NCI-H2227 treated with DMSO at 0.1 percent for 48 hours (cell line): Measurements from ENCODE around the gene HNRNPF.

Source experiments
- DNase-seq: peaks from one replicate; lab custom pipeline; 2025; lab: John Stamatoyannopoulos, UW

HNRNPF gene

DNA sequence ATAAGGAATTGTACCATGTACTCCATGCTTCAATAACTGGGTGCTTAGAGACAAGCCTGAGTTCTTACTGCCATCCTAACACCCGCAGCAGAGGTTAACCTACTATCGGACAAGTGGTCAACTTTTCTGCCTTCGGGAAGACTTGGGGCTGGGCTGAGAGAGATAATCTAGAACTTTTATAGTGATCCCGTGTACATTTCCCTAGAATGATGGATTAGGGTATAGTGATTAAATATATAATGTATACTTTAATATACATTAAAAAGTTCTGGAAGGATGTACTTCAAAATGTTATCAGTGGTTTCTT is 12.2 kb upstream of the HNRNPF start:
- DNase-seq, result no peak

DNA sequence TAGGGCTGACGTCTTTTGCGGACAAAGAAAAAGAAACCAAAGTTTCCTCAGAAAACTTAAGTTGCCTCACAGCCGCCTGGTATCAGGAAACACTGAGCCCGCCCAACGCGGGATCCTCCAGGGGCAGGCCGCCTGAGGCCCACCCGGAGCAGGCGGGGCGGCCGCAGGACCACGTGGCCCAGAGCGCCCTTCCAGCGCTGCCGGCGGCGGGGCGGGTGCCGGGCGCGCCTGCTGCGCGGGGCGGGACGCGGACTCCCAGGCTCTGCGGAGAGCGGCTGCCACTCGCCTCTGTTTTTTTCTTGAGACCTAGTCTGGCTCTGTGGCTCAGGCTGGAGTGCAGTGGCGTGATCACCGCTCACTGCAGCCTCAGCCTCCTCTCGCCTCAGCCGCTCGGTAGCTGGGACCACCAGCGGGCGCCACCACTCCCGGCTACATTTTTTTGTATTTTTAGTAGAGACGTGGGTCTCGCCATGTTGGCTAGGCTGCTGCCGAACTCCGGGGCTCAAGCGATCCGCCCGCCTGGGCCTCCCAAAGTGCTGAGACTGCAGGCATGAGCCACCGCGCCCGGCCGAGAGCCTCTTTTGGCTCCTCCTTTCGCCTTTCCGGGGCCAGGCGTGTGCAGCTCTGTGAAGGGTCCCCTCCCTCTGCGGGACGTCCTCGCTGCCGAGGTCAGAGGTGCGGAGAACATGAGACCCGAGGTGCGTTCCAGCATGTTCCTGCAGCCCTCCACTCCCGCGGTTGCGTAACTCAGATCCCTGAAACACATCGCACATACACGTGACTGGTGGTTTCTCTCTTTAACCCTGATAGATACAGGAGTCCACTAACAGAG is 11.6 kb upstream of the HNRNPF start:
- DNase-seq, result peak; percentile 32

DNA sequence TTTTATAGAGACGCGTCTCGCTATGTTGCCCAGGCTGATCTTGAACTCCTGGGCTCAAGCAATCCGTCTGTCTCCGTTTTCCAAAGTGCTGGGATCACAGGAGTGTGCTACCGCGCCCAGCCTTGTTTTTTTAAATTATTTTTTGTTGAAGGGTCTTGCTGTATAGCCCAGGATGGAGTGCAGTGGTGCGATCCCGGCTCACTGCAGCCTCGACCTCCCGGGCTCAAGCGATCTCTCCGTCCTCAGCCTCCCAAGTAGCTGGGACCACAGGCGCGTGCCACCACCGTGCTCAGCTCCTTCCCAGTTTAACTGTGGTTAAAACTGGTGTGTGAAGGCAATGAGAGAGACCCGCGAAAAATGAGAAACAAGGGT is 11.0 kb upstream of the HNRNPF start:
- no peak for DNase-seq

DNA sequence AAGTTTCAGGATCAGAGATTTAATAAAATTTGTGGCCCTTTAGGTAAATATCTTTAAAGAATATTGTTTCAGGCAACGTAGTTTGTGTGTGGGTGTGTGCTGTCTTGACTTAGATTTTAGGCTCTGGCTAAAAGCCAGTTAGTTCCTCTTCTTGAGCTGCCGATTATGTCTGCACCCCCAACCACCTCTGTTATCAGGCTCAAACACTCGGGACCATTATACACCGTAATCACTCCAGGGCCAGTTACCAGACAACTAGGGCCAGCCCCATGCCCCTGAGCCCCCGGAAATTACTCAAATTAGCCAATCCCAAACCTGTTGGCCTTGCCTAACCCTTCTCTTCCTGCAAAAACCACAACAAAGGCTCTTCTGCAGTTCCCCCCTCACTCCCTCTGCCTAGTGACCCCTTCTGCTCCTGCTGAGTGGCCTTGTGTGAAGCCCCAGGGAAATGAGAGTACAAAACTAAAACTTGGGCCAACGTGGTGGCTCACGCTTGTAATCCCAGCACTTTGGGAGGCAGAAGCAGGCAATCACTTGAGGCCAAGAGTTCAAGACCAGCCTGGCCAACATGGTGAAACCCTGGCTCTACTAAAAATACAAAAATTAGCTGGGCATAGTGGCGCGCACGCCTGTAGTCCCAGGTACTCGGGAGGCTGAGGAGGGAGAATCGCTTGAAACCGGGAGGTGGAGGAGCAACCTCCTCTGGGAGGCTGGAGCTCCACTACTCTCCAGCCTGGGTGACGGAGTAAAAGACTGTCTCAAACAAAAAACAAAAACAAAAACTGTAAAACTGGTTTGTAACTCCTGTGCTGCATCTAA is 9.2 kb upstream of the HNRNPF start:
- peak; percentile 10 for DNase-seq

DNA sequence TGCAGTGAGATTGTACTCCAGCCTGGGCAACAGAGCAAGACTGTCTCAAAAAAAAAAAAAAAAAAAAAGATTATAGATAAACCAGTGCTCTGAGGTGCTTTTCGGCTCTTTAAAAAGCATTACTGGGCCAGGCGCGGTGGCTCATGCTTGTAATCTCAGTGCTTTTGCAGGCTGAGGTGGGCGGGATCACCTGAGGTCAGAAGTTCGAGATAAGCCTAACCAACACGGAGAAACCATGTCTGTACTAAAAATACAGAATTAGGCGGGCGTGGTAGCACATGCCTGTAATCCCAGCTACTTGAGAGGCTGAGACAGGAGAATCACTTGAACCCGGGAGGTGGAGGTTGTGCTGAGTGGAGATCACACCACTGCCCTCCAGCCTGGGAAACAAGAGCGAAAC is 6.6 kb upstream of the HNRNPF start:
- DNase-seq, result no peak

DNA sequence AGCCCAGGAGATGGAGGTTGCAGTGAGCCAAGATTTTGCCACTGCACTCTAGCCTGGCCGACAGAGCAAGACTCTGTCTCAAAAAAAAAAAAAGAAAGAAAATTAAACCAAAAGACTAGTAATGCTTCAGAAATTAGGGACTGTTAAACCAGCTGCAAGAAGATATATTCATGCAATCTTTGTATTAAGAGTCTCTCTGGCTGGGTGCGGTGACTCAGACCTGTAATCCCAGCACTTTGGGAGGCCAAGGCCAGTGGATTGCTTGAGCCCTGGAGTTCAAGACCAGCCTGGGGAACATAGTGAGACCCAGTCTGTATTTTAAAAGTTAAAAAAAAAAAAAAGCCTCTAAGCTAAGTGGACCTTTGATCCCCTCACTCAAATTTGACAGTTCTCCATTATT is 2.5 kb upstream of the HNRNPF start:
- no peak for DNase-seq

DNA sequence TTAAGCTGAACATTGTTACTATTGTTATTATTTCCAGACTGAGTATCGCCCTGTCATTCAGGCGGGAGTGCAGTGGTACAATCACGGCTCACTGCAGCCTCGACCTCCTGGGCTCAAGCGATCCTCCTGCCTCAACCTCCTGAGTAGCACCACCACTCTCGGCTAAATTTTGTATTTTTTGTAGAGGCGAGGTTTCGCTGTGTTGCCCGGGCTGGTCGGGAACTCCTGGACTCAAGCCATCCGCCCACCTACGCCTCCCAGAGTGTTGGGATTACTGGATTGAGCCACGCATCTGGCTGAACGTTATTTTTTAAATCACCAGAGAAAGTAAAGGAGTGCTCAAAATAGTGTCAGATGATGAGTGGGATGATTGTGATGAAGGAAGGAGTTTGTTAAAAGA is 1.4 kb upstream of the HNRNPF start:
- no peak for DNase-seq

DNA sequence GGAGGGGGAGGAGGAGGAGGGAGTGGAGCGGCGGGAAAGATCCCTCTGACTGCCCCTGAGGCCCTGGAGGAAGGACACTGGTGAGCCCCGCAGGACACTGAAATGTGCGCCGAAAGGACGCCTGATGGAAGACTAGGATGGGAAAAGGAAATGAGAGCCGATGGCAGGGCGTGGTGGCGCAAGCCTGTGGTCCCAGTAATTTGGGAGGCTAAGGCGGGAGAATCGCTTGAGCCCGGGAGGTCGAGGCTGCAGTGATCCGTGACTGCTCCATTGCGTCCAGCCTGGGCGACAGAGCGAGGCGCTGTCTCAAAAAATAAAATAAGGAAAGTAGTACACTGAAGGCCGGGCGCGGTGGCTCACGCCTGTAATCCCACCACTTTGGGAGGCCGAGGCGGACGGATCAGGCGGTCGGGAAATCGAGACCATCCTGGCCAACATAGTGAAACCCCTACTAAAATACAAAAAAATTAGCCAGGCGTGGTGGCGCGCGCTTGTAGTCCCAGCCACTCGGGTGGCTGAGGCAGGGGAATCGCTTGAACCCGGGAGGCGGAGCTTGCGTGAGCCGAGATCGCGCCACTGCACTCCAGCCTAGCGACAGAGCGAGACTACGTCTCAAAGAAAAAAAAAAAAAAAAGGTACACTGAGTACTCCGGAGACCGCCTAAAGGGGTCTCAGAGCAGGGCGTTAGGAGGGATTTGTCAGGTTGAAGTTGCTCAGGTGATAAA is 561 bp upstream of the HNRNPF start:
- DNase-seq, result no peak

DNA sequence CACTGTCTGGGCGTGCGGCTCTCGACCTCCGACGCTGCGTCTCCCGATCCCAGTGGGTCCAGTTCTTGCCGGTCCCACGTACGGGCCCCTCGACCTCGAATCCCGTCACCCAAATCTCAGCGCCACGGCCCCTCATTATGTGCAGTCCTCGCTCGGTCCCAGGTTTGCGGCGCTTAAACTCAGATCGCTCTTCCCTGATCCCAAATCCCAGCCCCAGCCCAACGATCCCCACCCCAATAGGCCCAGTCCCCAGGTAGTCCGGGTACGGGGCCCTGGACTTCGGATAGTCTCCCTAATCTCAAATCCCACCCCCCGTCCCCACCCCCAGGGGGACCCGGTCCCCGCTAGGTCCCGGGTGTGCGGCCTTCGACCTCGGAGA is 666 bp downstream of the HNRNPF start:
- DNase-seq, result no peak

DNA sequence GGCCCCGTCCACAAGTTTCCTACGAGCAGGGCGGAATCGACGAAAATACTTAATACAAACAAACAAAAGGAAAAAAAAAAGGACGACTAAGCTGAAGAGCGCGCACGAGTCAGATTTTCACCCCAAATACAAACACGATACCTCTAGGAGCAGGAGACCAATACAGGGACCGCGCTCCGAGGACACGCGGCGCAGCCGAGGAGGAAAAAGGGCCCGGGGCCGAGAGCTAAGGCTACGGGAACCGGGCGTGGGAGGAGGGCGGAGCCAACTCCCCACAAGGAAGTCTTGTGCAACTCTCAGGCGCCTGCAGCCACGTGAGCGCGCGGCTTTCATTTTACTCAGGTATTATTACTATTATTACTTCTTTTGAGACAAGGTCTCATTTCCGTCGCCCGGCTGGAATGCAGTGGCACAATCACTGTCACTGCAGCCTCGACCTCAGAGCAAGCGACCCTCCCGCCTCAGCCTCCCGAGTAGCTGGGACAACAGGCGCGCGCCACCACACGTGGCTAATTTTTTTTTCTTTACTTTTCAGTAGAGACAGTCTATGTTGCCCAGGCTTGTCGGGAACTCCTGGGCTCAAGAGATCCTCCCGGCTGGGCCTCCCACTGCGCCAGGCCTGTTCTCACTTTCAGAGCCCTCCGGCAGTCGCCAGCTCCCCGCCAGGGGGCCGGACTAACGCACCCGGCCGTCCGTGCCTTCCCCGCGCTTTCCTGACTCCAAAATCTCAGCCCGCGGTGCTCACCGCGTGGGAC is 1.2 kb downstream of the HNRNPF start:
- DNase-seq, result peak; percentile 30

DNA sequence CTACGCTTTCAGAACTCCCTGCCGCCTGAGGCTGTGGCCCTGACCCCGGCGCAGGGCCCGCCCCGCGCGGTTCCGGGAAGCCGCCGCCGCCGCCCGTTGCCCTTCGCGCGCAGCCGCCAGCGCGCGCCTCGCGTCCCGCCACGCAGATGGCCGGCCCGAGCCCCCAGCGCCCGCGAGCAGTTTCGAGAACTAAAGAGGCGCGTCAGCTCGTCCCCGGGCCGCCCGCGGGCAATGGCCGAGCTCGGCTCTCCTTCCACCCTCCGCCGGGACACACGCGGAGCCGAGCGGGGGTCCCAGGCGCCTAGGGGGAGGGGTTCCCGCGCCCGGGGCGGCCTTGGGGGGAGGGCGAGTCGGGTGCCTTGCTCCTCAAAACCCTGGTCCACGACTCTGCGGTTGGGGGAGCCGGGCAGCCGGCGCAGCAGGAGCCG is 1.8 kb downstream of the HNRNPF start:
- no peak for DNase-seq

DNA sequence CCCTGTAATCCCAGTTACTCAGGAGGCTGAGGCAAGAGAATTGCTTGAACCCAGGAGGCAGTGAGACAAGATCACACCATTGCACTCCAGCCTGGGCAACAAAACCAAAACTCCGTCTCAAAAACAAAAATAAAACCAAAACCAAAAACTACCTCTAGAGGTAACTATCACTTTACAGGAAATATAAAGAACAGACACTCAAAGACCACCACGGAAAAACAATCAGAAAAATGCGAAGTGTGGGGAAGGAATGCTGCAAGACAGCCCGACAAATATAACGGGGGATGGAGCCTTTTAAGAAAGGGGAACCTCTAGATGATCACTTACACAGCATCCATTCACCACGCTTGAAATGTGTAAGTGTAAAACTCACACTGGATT is 4.3 kb downstream of the HNRNPF start:
- no peak for DNase-seq

DNA sequence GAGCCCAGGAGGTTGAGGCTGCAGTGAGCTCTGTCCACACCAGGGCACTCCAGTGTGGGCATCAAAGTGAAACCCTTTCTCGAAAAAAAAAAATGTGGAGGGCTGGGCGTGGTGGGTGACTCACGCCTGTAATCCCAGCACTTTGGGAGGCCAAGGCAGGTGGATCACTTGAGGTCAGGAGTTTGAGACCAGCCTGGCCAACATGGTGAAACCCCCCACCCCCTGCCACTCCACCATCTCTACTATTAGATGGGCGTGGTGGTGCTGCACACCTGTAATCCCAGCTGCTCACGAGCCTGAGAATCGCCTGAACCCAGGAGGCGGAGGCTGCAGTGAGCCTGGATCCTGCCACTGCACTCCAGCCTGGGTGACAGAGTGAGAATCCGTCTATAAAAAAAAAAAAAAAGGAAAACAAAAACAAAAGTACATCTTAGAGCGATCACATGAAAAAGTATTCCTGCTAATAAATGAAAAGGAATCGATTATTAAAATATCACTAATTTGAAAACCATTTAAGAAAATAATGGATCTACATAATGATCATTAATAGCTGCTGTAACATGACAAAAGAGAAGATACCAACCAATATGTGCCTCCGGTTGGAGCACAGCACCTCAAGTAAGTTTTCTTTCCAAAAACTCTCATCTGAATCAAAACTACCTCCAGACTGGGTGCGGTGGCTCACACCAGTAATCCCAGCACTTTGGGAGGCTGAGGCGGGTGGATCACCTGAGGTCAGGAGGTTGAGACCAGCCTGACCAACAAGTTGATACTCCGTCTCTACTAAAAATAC is 4.9 kb downstream of the HNRNPF start:
- DNase-seq, result no peak

DNA sequence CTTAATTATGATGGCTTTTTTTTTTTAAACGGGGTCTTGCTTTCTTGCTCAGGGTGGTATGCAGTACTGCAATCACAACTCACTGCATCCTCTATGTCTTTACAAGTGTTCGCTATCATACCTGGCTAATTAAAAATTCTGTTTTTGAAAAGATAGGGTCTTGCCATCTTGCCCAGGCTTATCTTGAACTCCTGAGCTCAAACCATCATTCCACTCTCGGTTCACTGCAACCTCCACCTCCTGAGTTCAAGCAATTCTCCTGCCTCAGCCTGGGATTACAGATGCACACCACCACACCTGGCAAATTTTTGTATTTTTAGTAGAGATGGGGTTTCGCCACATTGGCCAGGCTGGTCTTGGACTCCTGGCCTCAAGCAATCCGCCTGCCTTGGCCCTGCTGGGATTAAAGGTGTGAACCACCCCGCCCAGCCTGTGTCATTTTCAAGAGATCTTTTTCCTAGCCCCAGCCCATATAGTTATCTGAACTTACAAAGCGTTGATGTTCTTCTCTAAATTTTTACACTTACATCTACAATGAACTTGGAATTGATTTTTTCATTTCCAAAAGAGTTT is 6.0 kb downstream of the HNRNPF start:
- no peak for DNase-seq

DNA sequence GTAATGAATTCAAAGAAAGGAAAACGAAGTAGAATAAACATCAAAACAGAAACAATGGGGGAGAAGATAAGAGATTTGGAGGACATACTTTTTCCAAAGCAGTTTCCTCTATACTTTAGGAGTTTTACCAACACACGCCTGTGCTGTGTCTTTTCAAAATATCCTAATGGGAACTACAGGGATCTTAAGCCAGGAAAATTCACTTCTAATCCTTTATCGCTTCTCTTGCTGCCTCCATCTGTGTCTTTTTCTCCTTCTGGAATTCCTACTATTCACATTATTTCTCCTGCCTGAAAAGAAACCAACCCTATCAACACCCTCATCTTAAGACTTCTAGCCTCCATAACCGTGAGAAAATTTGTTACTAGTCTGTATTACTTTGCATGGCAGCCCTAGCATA is 6.8 kb downstream of the HNRNPF start:
- no peak for DNase-seq

DNA sequence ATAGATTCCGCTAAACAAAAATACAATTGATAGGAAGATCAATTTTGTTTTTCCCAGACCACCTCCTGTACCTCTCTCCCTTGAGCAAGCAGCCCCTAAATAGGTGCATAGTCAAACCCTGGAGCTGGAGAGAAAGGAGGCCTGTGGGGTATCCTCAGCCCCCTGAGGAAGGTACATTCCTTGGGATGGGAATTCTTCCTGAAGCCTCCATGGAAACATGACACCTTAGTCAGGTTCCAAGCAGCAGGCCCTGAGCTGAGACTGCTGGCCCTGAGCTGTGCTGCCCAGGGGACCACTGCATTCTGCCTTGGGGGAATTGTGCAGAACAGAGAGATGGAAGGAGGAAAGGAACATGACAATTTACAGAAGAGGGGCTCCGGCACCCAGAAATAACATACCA is 7.4 kb downstream of the HNRNPF start:
- no peak for DNase-seq

DNA sequence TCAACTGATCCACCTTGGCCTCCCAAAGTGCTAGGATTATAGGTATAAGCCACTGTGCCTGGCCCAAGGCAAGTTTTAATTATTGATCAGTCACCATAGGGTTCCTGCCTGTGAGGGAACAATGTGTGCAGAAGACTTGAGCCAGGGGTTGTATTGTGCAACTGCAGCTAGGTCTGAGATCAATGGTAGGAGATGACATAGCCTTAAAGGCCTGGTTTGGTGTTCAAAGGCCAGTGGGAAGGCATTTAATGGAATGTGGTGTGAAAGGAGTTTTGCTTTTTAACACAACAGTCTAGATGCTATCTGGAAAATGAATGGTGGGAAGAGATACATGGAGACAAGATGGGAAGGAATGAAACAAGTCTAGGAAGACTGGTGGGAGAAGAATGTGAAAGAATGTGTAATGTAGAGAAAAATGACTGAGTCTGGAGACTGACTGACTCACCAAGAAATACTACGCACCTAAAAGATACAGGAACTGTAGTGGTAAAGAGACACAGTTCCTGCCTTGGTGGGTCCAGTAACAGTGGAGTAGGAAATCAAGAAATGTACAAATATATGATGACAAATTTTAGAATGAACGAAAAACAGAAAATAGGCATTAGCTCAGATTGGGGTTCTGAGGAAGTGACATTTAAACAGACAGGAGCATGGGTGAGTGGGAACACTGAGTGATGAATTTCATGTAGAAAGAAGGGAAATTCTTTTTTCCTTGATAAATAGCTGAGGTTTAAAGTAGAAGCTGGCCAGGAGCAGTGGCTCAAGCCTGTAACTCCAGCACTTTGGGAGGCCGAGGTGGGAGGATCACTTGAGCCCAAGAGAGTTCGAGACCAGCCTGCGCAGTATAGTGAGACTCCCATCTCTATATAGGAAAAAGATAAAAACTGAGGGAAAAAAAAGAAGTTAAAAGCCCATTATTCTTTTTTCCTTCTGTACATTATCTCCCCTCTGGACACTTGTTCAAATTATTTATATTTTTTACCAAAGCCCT is 9.4 kb downstream of the HNRNPF start:
- no peak for DNase-seq

DNA sequence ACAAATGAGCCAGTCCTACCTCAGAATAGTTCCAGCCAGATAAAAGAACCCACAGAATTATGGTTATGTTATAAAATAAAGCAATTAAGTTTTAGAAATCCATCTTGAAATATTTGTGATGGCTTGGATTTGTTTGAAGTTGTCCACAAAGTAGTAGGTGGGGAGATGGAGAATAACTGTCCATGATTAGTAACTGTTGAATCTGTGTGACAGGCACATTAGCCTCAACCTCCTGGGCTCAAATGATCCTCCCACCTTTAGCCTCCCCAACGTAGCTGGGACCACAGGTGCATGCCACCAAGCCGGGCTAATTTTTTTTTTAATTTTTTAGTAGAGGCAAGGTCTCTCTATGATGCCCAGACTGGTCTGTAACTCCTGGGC is 10.1 kb downstream of the HNRNPF start:
- DNase-seq, result no peak

DNA sequence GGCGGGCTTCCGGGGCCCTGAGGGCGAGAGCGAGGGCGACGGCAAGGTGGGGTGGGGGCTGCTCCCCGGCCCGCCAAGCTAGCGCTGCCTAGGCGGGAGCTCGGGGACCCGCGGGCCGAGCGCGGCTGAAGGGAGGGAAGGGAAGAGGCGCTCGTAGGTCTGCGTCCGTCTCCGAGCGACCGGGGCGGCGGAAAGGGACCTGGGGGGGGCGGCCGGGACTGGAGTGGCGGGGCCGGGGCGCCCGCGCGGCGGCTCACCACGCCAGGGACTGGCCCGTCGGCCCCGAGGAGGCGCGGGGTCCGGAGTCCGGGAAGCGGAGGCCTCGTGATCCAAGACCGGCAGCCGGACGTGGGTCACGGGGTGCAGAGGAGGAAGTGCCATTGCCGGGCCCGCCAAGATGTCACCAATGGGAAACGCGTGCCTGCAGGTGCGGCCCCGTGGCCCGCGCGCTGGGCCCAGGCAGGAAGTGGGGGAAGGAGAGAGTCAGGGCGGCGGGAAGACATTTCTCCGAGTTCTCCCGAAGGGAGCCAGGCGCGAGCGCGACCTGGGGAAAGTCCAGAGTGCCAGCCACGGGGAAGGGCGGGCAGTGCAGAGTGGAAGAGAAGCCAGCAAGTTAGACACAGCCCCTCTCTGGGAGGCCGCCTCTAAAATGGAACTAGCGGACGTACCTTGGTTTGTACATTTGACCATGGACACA is 11.9 kb downstream of the HNRNPF start:
- peak; percentile 71 for DNase-seq
